ENCODE results near the gene TUSC7.

Gene TUSC7

GRCh38 chr3:116739678-116740077 is 30.1 kb downstream of the TUSC7 start:
- H3K9ac ChIP-seq (ENCODE audit: low read depth, low read length, poor library complexity, severe bottlenecking) = no peak overlapping the region
- no peaks in the 10 kb centered on the region for H3F3A ChIP-seq (ENCODE audit: low read depth)
- no peaks in the 10 kb centered on the region for H3K36me3 ChIP-seq (ENCODE audit: insufficient read depth, low read length)
- H3K9me3 ChIP-seq (ENCODE audit: insufficient read depth, low read depth, low read length) = no peaks in the 10 kb centered on the region
- H3K4me2 ChIP-seq (ENCODE audit: low read depth, low read length, poor library complexity, severe bottlenecking) = no peak overlapping the region
- no peak overlapping the region for H2AFZ ChIP-seq (ENCODE audit: low read length)
- no peaks in the 10 kb centered on the region for H4K20me1 ChIP-seq (ENCODE audit: insufficient read depth, low read length, poor library complexity, severe bottlenecking)
- no peaks in the 10 kb centered on the region for H3K9me2 ChIP-seq (replicated peaks; ENCODE audit: low read depth, low read length)
- H3K27me3 ChIP-seq (ENCODE audit: insufficient read depth, low read length, poor library complexity, severe bottlenecking) = no peaks in the 10 kb centered on the region
- no peak overlapping the region for H3K4me3 ChIP-seq (ENCODE audit: low read length, poor library complexity, severe bottlenecking)
- H3K79me2 ChIP-seq (ENCODE audit: insufficient read depth, low read length) = no peaks in the 10 kb centered on the region
- H3K4me1 ChIP-seq (ENCODE audit: insufficient read depth, low read length, poor library complexity, severe bottlenecking) = no peaks in the 10 kb centered on the region
- no peak for TF ChIP-seq EZH2phosphoT487 (IDR thresholded peaks at IDR 0.05; ENCODE audit: borderline replicate concordance)
- TF ChIP-seq CTCF (conservative IDR thresholded peaks at IDR 0.05; ENCODE audit: low read length) = no peak

GRCh38 chr3:116740293-116740692 is 30.7 kb downstream of the TUSC7 start:
- TF ChIP-seq EZH2phosphoT487 (IDR thresholded peaks at IDR 0.05; ENCODE audit: borderline replicate concordance) (no peak), CTCF (conservative IDR thresholded peaks at IDR 0.05; ENCODE audit: low read length) (no peak)
- Histone ChIP-seq H3K36me3 (ENCODE audit: insufficient read depth, low read length) (no peaks in the 10 kb centered on the region), H3F3A (ENCODE audit: low read depth) (no peaks in the 10 kb centered on the region), H3K4me1 (ENCODE audit: insufficient read depth, low read length, poor library complexity, severe bottlenecking) (no peaks in the 10 kb centered on the region), H3K4me2 (ENCODE audit: low read depth, low read length, poor library complexity, severe bottlenecking) (no peak overlapping the region), H4K20me1 (ENCODE audit: insufficient read depth, low read length, poor library complexity, severe bottlenecking) (no peaks in the 10 kb centered on the region), H3K27me3 (ENCODE audit: insufficient read depth, low read length, poor library complexity, severe bottlenecking) (no peaks in the 10 kb centered on the region), H3K9me3 (ENCODE audit: insufficient read depth, low read depth, low read length) (no peaks in the 10 kb centered on the region), H3K9me2 (replicated peaks; ENCODE audit: low read depth, low read length) (no peaks in the 10 kb centered on the region), H3K9ac (ENCODE audit: low read depth, low read length, poor library complexity, severe bottlenecking) (no peak overlapping the region), H2AFZ (ENCODE audit: low read length) (no peak overlapping the region), H3K79me2 (ENCODE audit: insufficient read depth, low read length) (no peaks in the 10 kb centered on the region), H3K4me3 (ENCODE audit: low read length, poor library complexity, severe bottlenecking) (no peak overlapping the region)

- Histone ChIP-seq H2AFZ (ENCODE audit: low read length) (no peak overlapping the region), H3K9me2 (replicated peaks; ENCODE audit: low read depth, low read length) (no peaks in the 10 kb centered on the region), H4K20me1 (ENCODE audit: insufficient read depth, low read length, poor library complexity, severe bottlenecking) (no peaks in the 10 kb centered on the region), H3K4me1 (ENCODE audit: insufficient read depth, low read length, poor library complexity, severe bottlenecking) (no peaks in the 10 kb centered on the region), H3K9me3 (ENCODE audit: insufficient read depth, low read depth, low read length) (no peaks in the 10 kb centered on the region), H3K4me3 (ENCODE audit: low read length, poor library complexity, severe bottlenecking) (no peak overlapping the region), H3F3A (ENCODE audit: low read depth) (no peaks in the 10 kb centered on the region), H3K36me3 (ENCODE audit: insufficient read depth, low read length) (no peaks in the 10 kb centered on the region), H3K4me2 (ENCODE audit: low read depth, low read length, poor library complexity, severe bottlenecking) (no peak overlapping the region), H3K9ac (ENCODE audit: low read depth, low read length, poor library complexity, severe bottlenecking) (no peak overlapping the region), H3K79me2 (ENCODE audit: insufficient read depth, low read length) (no peaks in the 10 kb centered on the region), H3K27me3 (ENCODE audit: insufficient read depth, low read length, poor library complexity, severe bottlenecking) (no peaks in the 10 kb centered on the region)
- TF ChIP-seq EZH2phosphoT487 (IDR thresholded peaks at IDR 0.05; ENCODE audit: borderline replicate concordance) (no peak), CTCF (conservative IDR thresholded peaks at IDR 0.05; ENCODE audit: low read length) (no peak)
Observed at GRCh38 chr3:116741467-116741866, 31.9 kb downstream of the TUSC7 start.
